VCaP (cell line): ENCODE measurements around the gene ATP4B.

ENCODE experiments used
- H3K27ac ChIP-seq: fragments of 450-650 bp; 2 replicates; pipeline ENCODE4 v1.5.1; 2017
- CTCF ChIP-seq: fragments of 450-650 bp; conservative IDR thresholded peaks from 2 replicates; pipeline ENCODE4 v1.5.1; 2017; ENCODE audit warnings: mild to moderate bottlenecking, moderate library complexity

Gene ATP4B

GRCh38 chr13:113612607-113613006, 45.4 kb downstream of the ATP4B start:
- TF ChIP-seq CTCF: no peak
- H3K27ac ChIP-seq: no peak overlapping the region

- H3K27ac ChIP-seq: no peak overlapping the region
These were observed 46.0 kb downstream of the ATP4B start for GRCh38 chr13:113611996-113612395.

GRCh38 chr13:113610266-113610665, 47.7 kb downstream of the ATP4B start:
- H3K27ac ChIP-seq: no peak overlapping the region
- TF ChIP-seq CTCF: no peak

More at GRCh38 chr13:113611996-113612395, 46.0 kb downstream of the ATP4B start:
- TF ChIP-seq CTCF: no peak

- no peak overlapping the region for H3K27ac ChIP-seq
- TF ChIP-seq CTCF: no peak
These were observed 48.4 kb downstream of the ATP4B start for GRCh38 chr13:113609616-113610015.

GRCh38 chr13:113608967-113609533, 48.9 kb downstream of the ATP4B start:
- H3K27ac ChIP-seq: no peak overlapping the region
- TF ChIP-seq CTCF: no peak

GRCh38 chr13:113607889-113608635, 49.9 kb downstream of the ATP4B start:
- TF ChIP-seq CTCF: no peak
- no peak overlapping the region for H3K27ac ChIP-seq

GRCh38 chr13:113607056-113607888, 50.7 kb downstream of the ATP4B start:
- no peak for TF ChIP-seq CTCF
- H3K27ac ChIP-seq: no peak overlapping the region
